Right atrium auricular region (tissue), 2 donors: ENCODE data around the gene ANK2. TPM values are rescaled to one million over a fixed set of nuclear protein-coding genes. Genes with fewer than 3 reads are reported as not detected.

Experiments used
- DNase-seq: peaks from one replicate; pipeline ENCODE4 v3.0.0-alpha.2; 2019; ENCODE audit warnings: low spot score
- H3K27ac ChIP-seq, 2 donors: fragments of 200-600 bp; sonication (generic); 1 replicate in 1 of 2; 2 replicates in 1 of 2; pipeline ENCODE4 v1.5.1; 2016 to 2019
- H3K27me3 ChIP-seq, 2 donors: fragments of 200-600 bp; sonication (generic); one replicate each; pipeline versions ENCODE4 v1.5.1 to v1.6.0; 2017 to 2019
- H3K36me3 ChIP-seq: fragments of 200-600 bp; sonication (generic); one replicate; pipeline ENCODE4 v1.5.1; 2016
- H3K4me1 ChIP-seq, 2 donors: fragments of 200-600 bp; sonication (generic); one replicate each; pipeline versions ENCODE4 v1.5.1 to v1.6.0; 2017 to 2019
- H3K4me3 ChIP-seq, 2 donors: fragments of 200-600 bp; sonication (generic); 1 replicate in 1 of 2; 2 replicates in 1 of 2; pipeline ENCODE4 v1.5.1; 2017 to 2019; ENCODE audit warnings: mild to moderate bottlenecking in 1 of 2, moderate library complexity in 1 of 2
- H3K9me3 ChIP-seq, 2 donors: fragments of 200-600 bp; sonication (generic); one replicate each; pipeline ENCODE4 v1.5.1; 2019
- total RNA-seq, 2 donors: library from RNA; depleted of rRNA; stranded (reverse); fragments of >200 nt; gene quantifications; one replicate each; pipeline ENCODE4 v1.1.0, GENCODE V29; 2016
- TF ChIP-seq, protein P1 (sequence below), 2 donors: fragments of 200-600 bp; sonication (generic); IDR thresholded peaks; one replicate each; pipeline ENCODE4 v1.5.1; 2019; ENCODE audit warnings: antibody characterized with exemption in 2 of 2

Gene ANK2
- total RNA-seq, 2 donors from 2014 or later: 169 to 332 TPM

GRCh38 chr4:113142351-113142750 lies 92.9 kb downstream of the ANK2 start:
- Histone ChIP-seq H3K4me3 (no peak overlapping the region), H3K4me1 (peaks cover 0 to 25% of the 10 kb centered on the region in 2 donors), H3K27me3 (no peaks in the 10 kb centered on the region), H3K36me3 (no peaks in the 10 kb centered on the region), H3K9me3 (no peaks in the 10 kb centered on the region), H3K27ac (peak overlapping the region in 1 of 2 donors; percentile 14)
- TF ChIP-seq, protein P1, sequence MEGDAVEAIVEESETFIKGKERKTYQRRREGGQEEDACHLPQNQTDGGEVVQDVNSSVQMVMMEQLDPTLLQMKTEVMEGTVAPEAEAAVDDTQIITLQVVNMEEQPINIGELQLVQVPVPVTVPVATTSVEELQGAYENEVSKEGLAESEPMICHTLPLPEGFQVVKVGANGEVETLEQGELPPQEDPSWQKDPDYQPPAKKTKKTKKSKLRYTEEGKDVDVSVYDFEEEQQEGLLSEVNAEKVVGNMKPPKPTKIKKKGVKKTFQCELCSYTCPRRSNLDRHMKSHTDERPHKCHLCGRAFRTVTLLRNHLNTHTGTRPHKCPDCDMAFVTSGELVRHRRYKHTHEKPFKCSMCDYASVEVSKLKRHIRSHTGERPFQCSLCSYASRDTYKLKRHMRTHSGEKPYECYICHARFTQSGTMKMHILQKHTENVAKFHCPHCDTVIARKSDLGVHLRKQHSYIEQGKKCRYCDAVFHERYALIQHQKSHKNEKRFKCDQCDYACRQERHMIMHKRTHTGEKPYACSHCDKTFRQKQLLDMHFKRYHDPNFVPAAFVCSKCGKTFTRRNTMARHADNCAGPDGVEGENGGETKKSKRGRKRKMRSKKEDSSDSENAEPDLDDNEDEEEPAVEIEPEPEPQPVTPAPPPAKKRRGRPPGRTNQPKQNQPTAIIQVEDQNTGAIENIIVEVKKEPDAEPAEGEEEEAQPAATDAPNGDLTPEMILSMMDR (IDR thresholded peaks at IDR 0.05): no peak
- DNase-seq: no peak

GRCh38 chr4:113144091-113144490 lies 94.6 kb downstream of the ANK2 start:
- Histone ChIP-seq H3K36me3 (no peaks in the 10 kb centered on the region), H3K4me3 (no peak overlapping the region), H3K9me3 (no peaks in the 10 kb centered on the region), H3K27me3 (no peaks in the 10 kb centered on the region), H3K4me1 (peaks cover 0 to 32% of the 10 kb centered on the region in 2 donors), H3K27ac (no peak overlapping the region)
- DNase-seq: no peak
- TF ChIP-seq, protein P1 (IDR thresholded peaks at IDR 0.05): no peak

DNA sequence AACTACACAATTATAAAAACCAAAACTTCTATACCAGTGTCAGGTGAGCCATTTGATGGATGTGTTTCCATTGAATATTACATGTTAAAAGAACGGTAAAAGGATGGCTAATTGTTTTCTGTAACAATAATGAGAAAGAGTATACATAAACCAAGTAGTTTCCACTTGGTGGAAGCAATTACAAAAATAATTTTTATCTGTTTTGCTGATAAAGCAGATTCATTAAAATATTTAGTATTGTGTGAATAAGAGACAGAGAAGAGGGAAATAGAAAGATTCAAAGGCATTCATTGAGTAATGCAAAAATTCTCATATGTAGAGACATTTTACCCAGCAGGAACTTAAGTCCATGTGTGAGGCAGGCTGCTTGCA lies 95.7 kb downstream of the ANK2 start:
- peak overlapping the region; percentile 80 to 87 for H3K27ac ChIP-seq
- H3K27me3 ChIP-seq: no peaks in the 10 kb centered on the region
- H3K36me3 ChIP-seq: no peaks in the 10 kb centered on the region
- H3K9me3 ChIP-seq: no peaks in the 10 kb centered on the region
- no peak for DNase-seq
- H3K4me1 ChIP-seq: peaks cover 0 to 34% of the 10 kb centered on the region in 2 donors
- TF ChIP-seq, protein P1 (IDR thresholded peaks at IDR 0.05): no peak
- H3K4me3 ChIP-seq: no peak overlapping the region

- Histone ChIP-seq H3K4me1 (peaks cover 0 to 38% of the 10 kb centered on the region in 2 donors), H3K27ac (peak overlapping the region; percentile 80 to 87), H3K36me3 (no peaks in the 10 kb centered on the region), H3K4me3 (peak overlapping the region; percentile 24 to 43), H3K27me3 (no peaks in the 10 kb centered on the region), H3K9me3 (no peaks in the 10 kb centered on the region)
- TF ChIP-seq, protein P1 (IDR thresholded peaks at IDR 0.05): no peak
- no peak for DNase-seq
These were observed 96.3 kb downstream of the ANK2 start for GRCh38 chr4:113145519-113146291.

DNA sequence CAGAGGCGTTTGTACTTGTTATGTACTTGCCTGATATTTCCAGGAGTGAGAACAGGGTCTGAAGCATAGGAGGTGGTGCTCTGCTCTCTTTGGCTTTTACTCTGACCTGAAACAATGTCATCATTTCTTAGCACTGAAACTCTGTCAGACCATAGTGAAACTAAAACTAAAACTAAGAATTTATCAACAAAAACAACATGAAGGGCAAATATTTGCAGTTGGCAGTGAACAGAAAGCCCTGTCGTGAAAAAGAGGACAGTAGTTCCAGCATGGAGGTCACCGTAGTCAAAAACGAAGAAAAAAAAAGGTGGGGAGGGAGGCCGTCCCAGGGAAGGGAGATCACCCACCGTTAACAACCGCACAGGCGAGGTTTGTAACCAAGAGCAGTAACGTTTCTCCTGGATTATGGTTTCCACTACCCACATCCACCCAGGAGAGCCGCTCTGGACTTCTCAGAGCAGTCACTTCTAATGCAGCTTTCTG lies 97.5 kb downstream of the ANK2 start:
- peaks cover 0 to 33% of the 10 kb centered on the region in 2 donors for H3K4me1 ChIP-seq
- TF ChIP-seq, protein P1 (IDR thresholded peaks at IDR 0.05): no peak
- no peaks in the 10 kb centered on the region for H3K27me3 ChIP-seq
- peak overlapping the region; percentile 30 to 43 for H3K4me3 ChIP-seq
- peak overlapping the region; percentile 80 to 87 for H3K27ac ChIP-seq
- no peaks in the 10 kb centered on the region for H3K36me3 ChIP-seq
- DNase-seq: no peak
- H3K9me3 ChIP-seq: no peaks in the 10 kb centered on the region
